Keratinocyte (primary cell): ENCODE results near the gene WWC2.

ENCODE experiments used
- CTCF ChIP-seq, 3 experiments: IDR thresholded peaks in 1 of 3; conservative IDR thresholded peaks in 1 of 3; optimal IDR thresholded peaks in 1 of 3; 2 replicates in 2 of 3; 3 replicates in 1 of 3; pipeline versions ENCODE3 to v1.5.1; 2011; ENCODE audit warnings: low read length in 3 of 3, mild to moderate bottlenecking in 3 of 3, moderate library complexity in 2 of 3, control low read depth in 1 of 3, inconsistent platforms in 1 of 3; ENCODE audit not compliant: insufficient read depth in 2 of 3; ENCODE audit errors: extremely low read depth in 1 of 3
- EZH2 ChIP-seq: IDR thresholded peaks from one replicate; pipeline ENCODE4 v1.6.1; 2012; ENCODE audit warnings: inconsistent platforms, mild to moderate bottlenecking, low read length, moderate library complexity

GRCh38 chr4:183366206-183366835 is 267.3 kb downstream of the WWC2 start:
- TF ChIP-seq CTCF (optimal IDR thresholded peaks at IDR 0.05 in 1 of 3, IDR thresholded peaks at IDR 0.05 in 1 of 3, conservative IDR thresholded peaks at IDR 0.05 in 1 of 3; ENCODE audit: extremely low read depth in 1 of 3, insufficient read depth in 2 of 3, low read length in 3 of 3) (no peak), EZH2 (no peak)
